SK-N-SH (cell line): ENCODE results near the gene RELN. TPM values are rescaled to one million over a fixed set of nuclear protein-coding genes. Genes with fewer than 3 reads are reported as not detected.

Experiments
- CTCF ChIA-PET: fragments of 300-600, 350-600 bp; formaldehyde crosslinking; extraction: SDS; loops from one replicate; lab custom pipeline; 2021; lab: Yijun Ruan, JAX
- POLR2A ChIA-PET: fragments of 350-600 bp; sonication (Branson Sonifier 250); formaldehyde crosslinking; extraction: SDS; loops from one replicate; lab custom pipeline; 2020; ENCODE audit warnings: antibody characterized with exemption, inconsistent platforms; lab: Yijun Ruan, JAX
- DNase-seq: peaks from one replicate; pipeline ENCODE4 v3.0.0; 2012
- H2AFZ ChIP-seq: fragments of 200-600 bp; sonication (generic); 2 replicates; pipeline ENCODE4 v1.8.1; 2016; ENCODE audit warnings: antibody characterized with exemption, mild to moderate bottlenecking, low read depth
- H3F3A ChIP-seq: fragments of 200-600 bp; sonication (generic); replicated peaks from 2 replicates; pipeline ENCODE3; 2016; ENCODE audit warnings: antibody characterized with exemption, mild to moderate bottlenecking; ENCODE audit not compliant: insufficient read depth
- H3K27ac ChIP-seq, 2 experiments: fragments of 200-500 bp in 1 of 2; fragments of 200-600 bp in 1 of 2; sonication (Bioruptor generic) in 1 of 2; sonication (generic), shearing (Covaris generic) in 1 of 2; 2 replicates each; pipeline versions ENCODE4 v1.5.1 to v1.6.1; 2014 to 2016; ENCODE audit warnings: low read depth in 2 of 2, inconsistent platforms in 1 of 2, low read length in 1 of 2, mild to moderate bottlenecking in 1 of 2, mixed read lengths in 1 of 2
- H3K27me3 ChIP-seq: fragments of 200-600 bp; sonication (generic), shearing (Covaris generic); 2 replicates; pipeline ENCODE4 v1.6.1; 2016; ENCODE audit warnings: mixed run types; ENCODE audit not compliant: insufficient read depth
- H3K36me3 ChIP-seq, 2 experiments: fragments of 200-500 bp in 1 of 2; fragments of 200-600 bp in 1 of 2; sonication (Bioruptor generic) in 1 of 2; sonication (generic) in 1 of 2; replicated peaks in 1 of 2; 2 replicates each; pipeline versions ENCODE3 to v1.5.1; 2014 to 2016; ENCODE audit warnings: low read length in 1 of 2, mild to moderate bottlenecking in 1 of 2; ENCODE audit not compliant: insufficient read depth in 2 of 2, control insufficient read depth in 1 of 2
- H3K4me1 ChIP-seq, 2 experiments: fragments of 200-500 bp in 1 of 2; fragments of 200-600 bp in 1 of 2; sonication (Bioruptor generic) in 1 of 2; sonication (generic), shearing (Covaris generic) in 1 of 2; 2 replicates each; pipeline versions ENCODE4 v1.5.1 to v1.6.1; 2014 to 2016; ENCODE audit warnings: low read depth in 1 of 2, low read length in 1 of 2, mixed run types in 1 of 2; ENCODE audit not compliant: insufficient read depth in 2 of 2, control insufficient read depth in 1 of 2
- H3K4me2 ChIP-seq: fragments of 200-600 bp; sonication (generic), shearing (Covaris generic); 2 replicates; pipeline ENCODE4 v1.6.1; 2017; ENCODE audit warnings: mixed run types
- H3K4me3 ChIP-seq, 2 experiments: fragments of 200-500 bp in 1 of 2; fragments of 200-600 bp in 1 of 2; sonication (Bioruptor generic) in 1 of 2; sonication (generic), shearing (Covaris generic) in 1 of 2; 2 replicates each; pipeline versions ENCODE4 v1.5.1 to v1.8.1; 2014 to 2016; ENCODE audit warnings: low read depth in 2 of 2, inconsistent platforms in 1 of 2, low read length in 1 of 2, mild to moderate bottlenecking in 1 of 2, mixed read lengths in 1 of 2, moderate library complexity in 1 of 2
- H3K79me2 ChIP-seq: fragments of 200-600 bp; sonication (generic); 2 replicates; pipeline ENCODE4 v1.8.1; 2017; ENCODE audit warnings: mild to moderate bottlenecking; ENCODE audit not compliant: insufficient read depth
- H3K9ac ChIP-seq: fragments of 200-600 bp; sonication (generic); 2 replicates; pipeline ENCODE4 v1.6.1; 2017; ENCODE audit warnings: mixed run types
- H3K9me2 ChIP-seq: fragments of 200-600 bp; sonication (generic); 2 replicates; pipeline ENCODE4 v1.6.1; 2017; ENCODE audit warnings: mixed run types
- H3K9me3 ChIP-seq: fragments of 200-600 bp; sonication (generic); 2 replicates; pipeline ENCODE4 v1.6.1; 2017; ENCODE audit warnings: mixed run types, mild to moderate bottlenecking, moderate library complexity
- H4K20me1 ChIP-seq: fragments of 200-600 bp; sonication (generic); 2 replicates; pipeline ENCODE4 v1.6.1; 2017; ENCODE audit warnings: mild to moderate bottlenecking, mixed run types; ENCODE audit not compliant: insufficient read depth
- CHD2 ChIP-seq: fragments of 150-350 bp; IDR thresholded peaks from 2 replicates; pipeline ENCODE4 v1.6.1; 2018; ENCODE audit warnings: low read length; ENCODE audit not compliant: partially characterized antibody
- FOXM1 ChIP-seq: IDR thresholded peaks from 2 replicates; pipeline ENCODE4 v1.4.0; 2012; ENCODE audit warnings: low read depth, mild to moderate bottlenecking
- GABPA ChIP-seq: IDR thresholded peaks from 2 replicates; pipeline ENCODE4 v1.4.0; 2012; ENCODE audit warnings: low read depth, mild to moderate bottlenecking
- MEF2A ChIP-seq: IDR thresholded peaks from 2 replicates; pipeline ENCODE4 v1.4.0; 2012; ENCODE audit warnings: low read depth, borderline replicate concordance
- MXI1 ChIP-seq: IDR thresholded peaks from 2 replicates; pipeline ENCODE4 v1.6.1; 2012; ENCODE audit warnings: mild to moderate bottlenecking, low read depth, low read length, improper control_type of control experiment
- PBX3 ChIP-seq: IDR thresholded peaks from 2 replicates; pipeline ENCODE4; 2012
- SMC3 ChIP-seq: IDR thresholded peaks from 2 replicates; pipeline ENCODE4 v1.6.1; 2012; ENCODE audit warnings: low read depth, low read length, improper control_type of control experiment
- TCF12 ChIP-seq: IDR thresholded peaks from 2 replicates; pipeline ENCODE4 v1.4.0; 2012
- USF2 ChIP-seq: fragments of 150-350 bp; IDR thresholded peaks from 2 replicates; pipeline ENCODE4 v1.6.1; 2017; ENCODE audit warnings: antibody characterized with exemption, low read length, low read depth, borderline replicate concordance
- WGBS: methylation state at CpG from one replicate; pipeline ENCODE4 v1.1.6; 2017; ENCODE audit warnings: low lambda C conversion rate; 5-methylcytosine and 5-hydroxymethylcytosine counted together
- polyA plus RNA-seq, 3 experiments: library from polyadenylated mRNA; depleted of rRNA; stranded (reverse); fragments of >200 nt; gene quantifications; 2 replicates each; pipeline ENCODE4 v1.2.3, GENCODE V29; 2012

RELN gene
- polyA plus RNA-seq, 1 of the 3 experiments (the other 2 are of a cell fraction): 0.02 TPM

- Histone ChIP-seq H3K4me2 (no peak overlapping the region), H3K79me2 (no peaks in the 10 kb centered on the region), H3K4me3 (no peak overlapping the region), H3K9me3 (no peaks in the 10 kb centered on the region), H3F3A (no peaks in the 10 kb centered on the region), H2AFZ (no peak overlapping the region), H4K20me1 (no peaks in the 10 kb centered on the region), H3K27me3 (no peaks in the 10 kb centered on the region), H3K36me3 (no peaks in the 10 kb centered on the region), H3K27ac (no peak overlapping the region), H3K9me2 (no peaks in the 10 kb centered on the region), H3K9ac (no peak overlapping the region), H3K4me1 (no peaks in the 10 kb centered on the region)
- TF ChIP-seq SMC3 (no peak), TCF12 (no peak), GABPA (no peak), PBX3 (no peak), USF2 (no peak), MEF2A (no peak)
- 36% methylated on average over 3 of the region's 3 CpGs for WGBS
- CTCF ChIA-PET: interaction anchor here (0.6 kb wide), 1 partner anchor 158 kb away, joined by 3 read pairs; no protein-coding TSS in a partner anchor
- POLR2A ChIA-PET: no interaction called here
- no peak for DNase-seq
Measured at GRCh38 chr7:103833401-103833800, 156.1 kb downstream of the RELN start.

DNA sequence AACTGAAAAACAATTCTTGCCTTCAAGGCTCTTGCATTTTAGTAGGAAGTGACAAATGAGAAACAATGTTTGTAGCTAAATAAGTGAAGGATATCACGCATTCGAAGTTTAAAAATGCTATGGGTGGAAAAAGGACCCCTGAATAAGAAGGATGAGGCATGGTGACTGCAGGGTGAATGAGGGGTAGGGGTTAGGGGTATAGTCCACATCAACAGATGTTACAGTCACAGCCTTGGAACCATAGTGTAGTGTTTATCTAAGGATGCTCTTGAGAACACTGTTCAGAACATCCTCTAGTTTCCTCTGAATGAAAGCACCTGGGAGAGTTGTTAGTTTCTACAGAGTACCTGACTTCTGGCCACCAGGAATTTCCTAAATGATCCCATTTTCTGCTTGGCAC is 157.0 kb downstream of the RELN start:
- ChIA-PET POLR2A (no interaction called here), CTCF (interaction anchor here (0.6 kb wide), 2 partner anchors 159 to 1458 kb away, joined by 3 read pairs; no protein-coding TSS in a partner anchor)
- Histone ChIP-seq H4K20me1 (no peaks in the 10 kb centered on the region), H3K27ac (no peak overlapping the region), H3F3A (no peaks in the 10 kb centered on the region), H3K27me3 (no peaks in the 10 kb centered on the region), H3K4me2 (no peak overlapping the region), H2AFZ (no peak overlapping the region), H3K36me3 (no peaks in the 10 kb centered on the region), H3K9me3 (no peaks in the 10 kb centered on the region), H3K4me1 (no peaks in the 10 kb centered on the region), H3K9ac (no peak overlapping the region), H3K4me3 (no peak overlapping the region), H3K9me2 (no peaks in the 10 kb centered on the region), H3K79me2 (no peaks in the 10 kb centered on the region)
- no peak for DNase-seq
- 44% methylated on average over 2 of the region's 2 CpGs for WGBS
- TF ChIP-seq GABPA: no peak
- no peak for TF ChIP-seq SMC3
- TF ChIP-seq MXI1: no peak
- no peak for TF ChIP-seq CHD2
- no peak for TF ChIP-seq FOXM1
- TF ChIP-seq USF2: no peak
